ENCODE results near the gene FILIP1. TPM values are rescaled to one million over a fixed set of nuclear protein-coding genes. Genes with fewer than 3 reads are reported as not detected.

FILIP1 gene
- total RNA-seq, 2 donors from 2014 or later = 3.0 to 6.5 TPM

DNA sequence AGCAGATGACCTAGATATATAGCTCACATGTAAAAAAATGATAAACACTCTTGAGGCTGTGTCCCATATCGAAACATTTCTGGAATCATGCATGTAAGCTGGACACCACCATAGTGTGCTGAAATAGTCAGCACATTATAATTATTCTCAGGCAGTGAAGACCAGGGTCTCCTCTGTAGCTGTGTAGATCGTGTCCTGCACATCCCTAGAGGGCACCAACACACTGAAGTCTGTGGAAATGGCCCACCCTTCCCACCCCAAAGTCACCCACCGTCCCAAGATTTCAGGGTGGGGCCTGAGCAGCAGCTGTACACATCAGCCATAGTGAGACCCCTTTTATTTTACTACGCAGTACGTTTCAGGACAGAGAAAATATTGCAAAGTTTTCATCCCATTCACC lies 188.0 kb downstream of the FILIP1 start:
- Histone ChIP-seq H3K27ac (no peak overlapping the region), H3K27me3 (no peaks in the 10 kb centered on the region), H3K4me3 (no peak overlapping the region), H3K9me3 (no peaks in the 10 kb centered on the region), H3K36me3 (replicated peaks in 1 of 2; ENCODE audit: insufficient read depth in 1 of 2, low read depth in 2 of 2) (no peaks in the 10 kb centered on the region), H3K4me1 (no peaks in the 10 kb centered on the region)
- intact Hi-C loops (cut with DNase I) = no loop called here
- no peak for DNase-seq
- WGBS, 2 donors = 58 to 67% methylated on average over 5 of the region's 5 CpGs
- TF ChIP-seq, protein P1, sequence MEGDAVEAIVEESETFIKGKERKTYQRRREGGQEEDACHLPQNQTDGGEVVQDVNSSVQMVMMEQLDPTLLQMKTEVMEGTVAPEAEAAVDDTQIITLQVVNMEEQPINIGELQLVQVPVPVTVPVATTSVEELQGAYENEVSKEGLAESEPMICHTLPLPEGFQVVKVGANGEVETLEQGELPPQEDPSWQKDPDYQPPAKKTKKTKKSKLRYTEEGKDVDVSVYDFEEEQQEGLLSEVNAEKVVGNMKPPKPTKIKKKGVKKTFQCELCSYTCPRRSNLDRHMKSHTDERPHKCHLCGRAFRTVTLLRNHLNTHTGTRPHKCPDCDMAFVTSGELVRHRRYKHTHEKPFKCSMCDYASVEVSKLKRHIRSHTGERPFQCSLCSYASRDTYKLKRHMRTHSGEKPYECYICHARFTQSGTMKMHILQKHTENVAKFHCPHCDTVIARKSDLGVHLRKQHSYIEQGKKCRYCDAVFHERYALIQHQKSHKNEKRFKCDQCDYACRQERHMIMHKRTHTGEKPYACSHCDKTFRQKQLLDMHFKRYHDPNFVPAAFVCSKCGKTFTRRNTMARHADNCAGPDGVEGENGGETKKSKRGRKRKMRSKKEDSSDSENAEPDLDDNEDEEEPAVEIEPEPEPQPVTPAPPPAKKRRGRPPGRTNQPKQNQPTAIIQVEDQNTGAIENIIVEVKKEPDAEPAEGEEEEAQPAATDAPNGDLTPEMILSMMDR (IDR thresholded peaks at IDR 0.05) = no peak
- no peak for TF ChIP-seq POLR2A (IDR thresholded peaks at IDR 0.05)
- no peak for ATAC-seq

DNA sequence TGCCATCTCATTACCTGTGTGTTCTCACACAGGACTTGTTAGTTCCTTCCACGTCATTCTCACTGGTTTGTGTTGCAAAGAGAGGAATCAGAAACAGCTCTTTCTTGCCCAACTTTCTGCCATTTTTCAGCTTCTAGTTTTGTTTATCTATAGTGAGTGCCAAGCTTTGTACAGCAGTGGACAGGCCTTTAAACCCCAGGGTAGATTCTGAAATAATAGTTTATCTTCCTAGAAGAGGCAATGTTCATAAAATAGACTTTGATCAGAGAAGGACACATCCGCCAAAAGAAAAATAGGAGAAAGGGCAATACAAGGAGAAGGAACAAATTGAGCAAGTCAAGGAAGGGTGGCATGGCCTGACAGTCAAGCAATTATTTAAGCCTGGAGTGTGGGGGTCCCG lies 191.3 kb downstream of the FILIP1 start:
- intact Hi-C loops (cut with DNase I) = no loop called here
- H3K4me3 ChIP-seq = no peak overlapping the region
- peaks cover 0 to 4% (median 0%) of the 10 kb centered on the region in 3 donors for H3K9me3 ChIP-seq
- H3K27me3 ChIP-seq = no peaks in the 10 kb centered on the region
- 90 to 97% methylated on average over 3 of the region's 3 CpGs for WGBS, 2 donors
- no peaks in the 10 kb centered on the region for H3K36me3 ChIP-seq (replicated peaks in 1 of 2; ENCODE audit: insufficient read depth in 1 of 2, low read depth in 2 of 2)
- DNase-seq (no peak), ATAC-seq (no peak)
- TF ChIP-seq, protein P1 (IDR thresholded peaks at IDR 0.05) = no peak
- no peak for TF ChIP-seq POLR2A (IDR thresholded peaks at IDR 0.05)
- no peak overlapping the region for H3K27ac ChIP-seq
- H3K4me1 ChIP-seq = no peaks in the 10 kb centered on the region

DNA sequence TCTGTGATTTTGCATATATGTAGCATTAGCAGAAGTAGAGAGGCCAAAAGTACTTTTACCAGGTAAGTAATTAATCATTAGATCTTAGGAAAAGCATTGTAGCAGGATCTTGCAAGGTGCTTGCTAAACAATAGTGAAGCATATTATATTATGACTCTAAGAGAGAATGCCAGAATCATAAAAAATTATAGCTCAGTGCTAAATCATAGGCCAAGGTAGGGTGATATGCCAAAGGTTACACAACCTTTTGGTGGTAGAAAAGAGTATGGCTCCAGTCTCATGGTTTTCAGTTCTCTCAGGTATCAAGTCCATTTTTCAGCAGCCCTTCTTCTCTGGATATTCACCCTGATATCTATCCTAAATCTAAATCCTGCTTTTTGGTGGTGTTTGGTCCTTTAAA lies 192.1 kb downstream of the FILIP1 start:
- Histone ChIP-seq H3K4me1 (no peaks in the 10 kb centered on the region), H3K9me3 (peaks cover 0 to 8% (median 0%) of the 10 kb centered on the region in 3 donors), H3K4me3 (no peak overlapping the region), H3K27me3 (no peaks in the 10 kb centered on the region), H3K36me3 (replicated peaks in 1 of 2; ENCODE audit: insufficient read depth in 1 of 2, low read depth in 2 of 2) (no peaks in the 10 kb centered on the region), H3K27ac (no peak overlapping the region)
- ATAC-seq (no peak), DNase-seq (no peak)
- TF ChIP-seq, protein P1 (IDR thresholded peaks at IDR 0.05) = no peak
- TF ChIP-seq POLR2A (IDR thresholded peaks at IDR 0.05) = no peak
- intact Hi-C loops (cut with DNase I) = no loop called here

DNA sequence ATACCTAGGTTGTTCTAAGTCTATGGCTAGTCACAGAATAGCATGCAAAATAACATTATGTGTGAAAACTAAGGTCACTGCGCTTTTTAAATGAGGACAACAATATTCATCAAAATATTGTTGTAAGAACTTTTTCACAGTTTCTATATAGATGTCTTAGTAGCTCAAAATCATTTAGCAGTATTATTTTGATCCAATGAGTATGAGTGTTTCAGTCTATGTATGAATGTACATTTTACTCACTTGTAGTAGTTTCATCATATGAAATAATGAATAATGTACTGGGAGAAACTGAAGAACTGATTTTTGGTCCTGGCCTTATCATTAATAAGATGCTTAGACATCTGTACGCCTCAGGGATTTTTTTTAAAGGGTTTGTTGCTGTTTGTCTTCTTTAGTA lies 192.5 kb downstream of the FILIP1 start:
- Histone ChIP-seq H3K4me3 (no peak overlapping the region), H3K27ac (no peak overlapping the region), H3K4me1 (no peaks in the 10 kb centered on the region), H3K9me3 (peaks cover 0 to 8% (median 0%) of the 10 kb centered on the region in 3 donors), H3K36me3 (replicated peaks in 1 of 2; ENCODE audit: insufficient read depth in 1 of 2, low read depth in 2 of 2) (no peaks in the 10 kb centered on the region), H3K27me3 (no peaks in the 10 kb centered on the region)
- intact Hi-C loops (cut with DNase I) = no loop called here
- TF ChIP-seq, protein P1 (IDR thresholded peaks at IDR 0.05) = no peak
- TF ChIP-seq POLR2A (IDR thresholded peaks at IDR 0.05) = no peak
- ATAC-seq (no peak), DNase-seq (no peak)
- WGBS, 2 donors = 88 to 90% methylated on average over 2 of the region's 2 CpGs

DNA sequence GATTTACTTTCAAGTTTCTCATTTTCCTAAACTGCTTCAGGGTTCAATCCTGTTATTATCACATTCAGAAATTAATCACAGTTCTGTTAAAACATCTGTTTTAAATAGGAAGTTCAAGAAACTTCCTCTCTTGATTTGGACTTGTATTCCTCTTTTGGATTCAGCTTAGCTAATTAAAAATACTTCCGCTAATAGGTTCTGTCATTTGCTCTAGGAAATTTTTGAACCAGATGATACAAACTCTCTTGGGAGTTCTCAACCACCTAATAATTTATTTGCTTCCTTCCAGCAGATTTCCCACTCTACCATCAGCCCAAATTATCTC lies 193.1 kb downstream of the FILIP1 start:
- no peak for DNase-seq
- no peak for TF ChIP-seq POLR2A (IDR thresholded peaks at IDR 0.05)
- TF ChIP-seq, protein P1 (IDR thresholded peaks at IDR 0.05) = no peak
- ATAC-seq = no peak
- Histone ChIP-seq H3K36me3 (replicated peaks in 1 of 2; ENCODE audit: insufficient read depth in 1 of 2, low read depth in 2 of 2) (no peaks in the 10 kb centered on the region), H3K4me1 (no peaks in the 10 kb centered on the region), H3K27me3 (no peaks in the 10 kb centered on the region), H3K27ac (no peak overlapping the region), H3K9me3 (peaks cover 0 to 8% (median 0%) of the 10 kb centered on the region in 3 donors), H3K4me3 (no peak overlapping the region)
- WGBS, 2 donors = 0 to 29% methylated on average over 1 of the region's 1 CpG
- intact Hi-C loops (cut with DNase I) = no loop called here

All from body of pancreas (tissue), 4 donors.